SK-N-SH (cell line): ENCODE measurements around the gene SPNS1. TPM values are rescaled to one million over a fixed set of nuclear protein-coding genes. Genes with fewer than 3 reads are reported as not detected.

Experiments used
- CTCF ChIA-PET: fragments of 300-600, 350-600 bp; formaldehyde crosslinking; extraction: SDS; loops from one replicate; lab custom pipeline; 2021; lab: Yijun Ruan, JAX
- POLR2A ChIA-PET: fragments of 350-600 bp; sonication (Branson Sonifier 250); formaldehyde crosslinking; extraction: SDS; loops from one replicate; lab custom pipeline; 2020; ENCODE audit warnings: antibody characterized with exemption, inconsistent platforms; lab: Yijun Ruan, JAX
- DNase-seq: peaks from one replicate; pipeline ENCODE4 v3.0.0; 2012
- H2AFZ ChIP-seq: fragments of 200-600 bp; sonication (generic); 2 replicates; pipeline ENCODE4 v1.8.1; 2016; ENCODE audit warnings: antibody characterized with exemption, mild to moderate bottlenecking, low read depth
- H3F3A ChIP-seq: fragments of 200-600 bp; sonication (generic); replicated peaks from 2 replicates; pipeline ENCODE3; 2016; ENCODE audit warnings: antibody characterized with exemption, mild to moderate bottlenecking; ENCODE audit not compliant: insufficient read depth
- H3K27ac ChIP-seq, 2 experiments: fragments of 200-500 bp in 1 of 2; fragments of 200-600 bp in 1 of 2; sonication (Bioruptor generic) in 1 of 2; sonication (generic), shearing (Covaris generic) in 1 of 2; 2 replicates each; pipeline versions ENCODE4 v1.5.1 to v1.6.1; 2014 to 2016; ENCODE audit warnings: low read depth in 2 of 2, inconsistent platforms in 1 of 2, low read length in 1 of 2, mild to moderate bottlenecking in 1 of 2, mixed read lengths in 1 of 2
- H3K27me3 ChIP-seq: fragments of 200-600 bp; sonication (generic), shearing (Covaris generic); 2 replicates; pipeline ENCODE4 v1.6.1; 2016; ENCODE audit warnings: mixed run types; ENCODE audit not compliant: insufficient read depth
- H3K36me3 ChIP-seq, 2 experiments: fragments of 200-500 bp in 1 of 2; fragments of 200-600 bp in 1 of 2; sonication (Bioruptor generic) in 1 of 2; sonication (generic) in 1 of 2; replicated peaks in 1 of 2; 2 replicates each; pipeline versions ENCODE3 to v1.5.1; 2014 to 2016; ENCODE audit warnings: low read length in 1 of 2, mild to moderate bottlenecking in 1 of 2; ENCODE audit not compliant: insufficient read depth in 2 of 2, control insufficient read depth in 1 of 2
- H3K4me1 ChIP-seq, 2 experiments: fragments of 200-500 bp in 1 of 2; fragments of 200-600 bp in 1 of 2; sonication (Bioruptor generic) in 1 of 2; sonication (generic), shearing (Covaris generic) in 1 of 2; 2 replicates each; pipeline versions ENCODE4 v1.5.1 to v1.6.1; 2014 to 2016; ENCODE audit warnings: low read depth in 1 of 2, low read length in 1 of 2, mixed run types in 1 of 2; ENCODE audit not compliant: insufficient read depth in 2 of 2, control insufficient read depth in 1 of 2
- H3K4me2 ChIP-seq: fragments of 200-600 bp; sonication (generic), shearing (Covaris generic); 2 replicates; pipeline ENCODE4 v1.6.1; 2017; ENCODE audit warnings: mixed run types
- H3K4me3 ChIP-seq, 2 experiments: fragments of 200-500 bp in 1 of 2; fragments of 200-600 bp in 1 of 2; sonication (Bioruptor generic) in 1 of 2; sonication (generic), shearing (Covaris generic) in 1 of 2; 2 replicates each; pipeline versions ENCODE4 v1.5.1 to v1.8.1; 2014 to 2016; ENCODE audit warnings: low read depth in 2 of 2, inconsistent platforms in 1 of 2, low read length in 1 of 2, mild to moderate bottlenecking in 1 of 2, mixed read lengths in 1 of 2, moderate library complexity in 1 of 2
- H3K79me2 ChIP-seq: fragments of 200-600 bp; sonication (generic); 2 replicates; pipeline ENCODE4 v1.8.1; 2017; ENCODE audit warnings: mild to moderate bottlenecking; ENCODE audit not compliant: insufficient read depth
- H3K9ac ChIP-seq: fragments of 200-600 bp; sonication (generic); 2 replicates; pipeline ENCODE4 v1.6.1; 2017; ENCODE audit warnings: mixed run types
- H3K9me2 ChIP-seq: fragments of 200-600 bp; sonication (generic); 2 replicates; pipeline ENCODE4 v1.6.1; 2017; ENCODE audit warnings: mixed run types
- H3K9me3 ChIP-seq: fragments of 200-600 bp; sonication (generic); 2 replicates; pipeline ENCODE4 v1.6.1; 2017; ENCODE audit warnings: mixed run types, mild to moderate bottlenecking, moderate library complexity
- H4K20me1 ChIP-seq: fragments of 200-600 bp; sonication (generic); 2 replicates; pipeline ENCODE4 v1.6.1; 2017; ENCODE audit warnings: mild to moderate bottlenecking, mixed run types; ENCODE audit not compliant: insufficient read depth
- CHD2 ChIP-seq: fragments of 150-350 bp; IDR thresholded peaks from 2 replicates; pipeline ENCODE4 v1.6.1; 2018; ENCODE audit warnings: low read length; ENCODE audit not compliant: partially characterized antibody
- EP300 ChIP-seq, 2 experiments: IDR thresholded peaks; 2 replicates each; pipeline versions ENCODE4 v1.4.0 to v1.6.1; 2012; ENCODE audit warnings: borderline replicate concordance in 1 of 2, low read depth in 1 of 2, low read length in 1 of 2
- EZH2phosphoT487 ChIP-seq: fragments of 200-600 bp; sonication (generic); IDR thresholded peaks from 2 replicates; pipeline ENCODE4 v1.6.1; 2017; ENCODE audit warnings: low read depth, mixed run types, mild to moderate bottlenecking, antibody characterized with exemption, moderate library complexity, borderline replicate concordance
- FOXJ3 ChIP-seq: sonication (generic); formaldehyde crosslinking; IDR thresholded peaks from 2 replicates; pipeline ENCODE4 v1.5.1; 2020; ENCODE audit warnings: mild to moderate bottlenecking, missing genetic modification reagents
- GABPA ChIP-seq: IDR thresholded peaks from 2 replicates; pipeline ENCODE4 v1.4.0; 2012; ENCODE audit warnings: low read depth, mild to moderate bottlenecking
- GATA2 ChIP-seq: sonication (generic); formaldehyde crosslinking; IDR thresholded peaks from 2 replicates; pipeline ENCODE4 v1.5.0; 2020; ENCODE audit warnings: mild to moderate bottlenecking, missing genetic modification reagents
- NFIC ChIP-seq: IDR thresholded peaks from 2 replicates; pipeline ENCODE4 v1.4.0; 2012; ENCODE audit warnings: borderline replicate concordance
- NRF1 ChIP-seq: IDR thresholded peaks from 2 replicates; pipeline ENCODE4 v1.6.1; 2012; ENCODE audit warnings: low read depth, mild to moderate bottlenecking, low read length
- RXRA ChIP-seq: IDR thresholded peaks from 2 replicates; pipeline ENCODE4 v1.4.0; 2012; ENCODE audit warnings: low read depth, mild to moderate bottlenecking, borderline replicate concordance
- SIN3A ChIP-seq: IDR thresholded peaks from 2 replicates; pipeline ENCODE4 v1.6.1; 2012; ENCODE audit warnings: low read depth, mild to moderate bottlenecking, low read length, moderate library complexity, borderline replicate concordance
- TCF12 ChIP-seq: IDR thresholded peaks from 2 replicates; pipeline ENCODE4 v1.4.0; 2012
- WGBS: methylation state at CpG from one replicate; pipeline ENCODE4 v1.1.6; 2017; ENCODE audit warnings: low lambda C conversion rate; 5-methylcytosine and 5-hydroxymethylcytosine counted together
- polyA plus RNA-seq, 3 experiments: library from polyadenylated mRNA; depleted of rRNA; stranded (reverse); fragments of >200 nt; gene quantifications; 2 replicates each; pipeline ENCODE4 v1.2.3, GENCODE V29; 2012
- TF ChIP-seq, protein P1 (sequence below): fragments of 150-350 bp; IDR thresholded peaks from 2 replicates; pipeline ENCODE4 v1.6.1; 2017; ENCODE audit warnings: antibody characterized with exemption, low read length, low read depth, borderline replicate concordance
- TF ChIP-seq, protein P2 (sequence below): IDR thresholded peaks from 2 replicates; pipeline ENCODE4 v1.4.0; 2012; ENCODE audit warnings: low read depth, borderline replicate concordance

SPNS1 gene
- polyA plus RNA-seq, 1 of the 3 experiments (the other 2 are of a cell fraction), result 41.1 TPM

DNA sequence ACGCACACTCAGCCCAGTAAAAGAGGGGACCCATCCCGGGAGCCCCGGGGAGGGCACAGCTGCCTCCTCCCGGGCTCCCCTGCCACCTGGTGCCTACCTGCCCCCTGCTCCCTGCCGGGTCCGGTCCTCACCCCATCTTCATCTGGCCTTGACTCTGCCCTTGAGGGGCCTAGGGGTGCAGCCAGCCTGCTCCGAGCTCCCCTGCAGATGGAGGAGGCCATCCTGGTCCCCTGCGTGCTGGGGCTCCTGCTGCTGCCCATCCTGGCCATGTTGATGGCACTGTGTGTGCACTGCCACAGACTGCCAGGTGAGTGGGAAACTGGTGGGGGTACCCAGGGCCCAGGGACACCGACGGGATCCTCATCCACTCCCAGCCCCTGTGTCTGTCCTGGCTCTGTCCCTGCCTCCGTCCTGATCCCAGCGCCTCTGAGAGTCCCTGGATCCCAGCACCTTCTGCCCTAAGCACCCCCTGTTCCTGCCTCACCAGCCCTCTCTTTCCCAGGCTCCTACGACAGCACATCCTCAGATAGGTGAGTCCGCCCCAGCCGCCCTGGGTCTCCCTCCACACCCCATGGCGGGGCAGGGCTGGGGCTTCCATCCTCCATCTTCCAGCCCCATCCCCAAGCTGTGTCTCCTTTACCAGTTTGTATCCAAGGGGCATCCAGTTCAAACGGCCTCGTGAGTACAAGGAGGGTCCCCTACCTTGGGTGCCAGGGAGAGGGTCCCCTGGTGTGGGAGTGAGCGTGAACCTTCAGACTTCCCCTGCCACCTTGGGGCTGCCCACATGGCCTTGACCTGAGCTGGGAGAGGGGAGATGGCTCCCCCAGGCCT, 10.8 kb downstream of the SPNS1 start:
- Histone ChIP-seq H3K36me3 (peaks cover 16 to 28% of the 10 kb centered on the region in 2 experiments), H3K79me2 (no peaks in the 10 kb centered on the region), H3K4me3 (no peak overlapping the region), H3K4me1 (no peaks in the 10 kb centered on the region), H3K4me2 (no peak overlapping the region), H3K27ac (no peak overlapping the region), H2AFZ (no peak overlapping the region), H3K9ac (no peak overlapping the region)
- POLR2A ChIA-PET, result interaction anchor here (2.6 kb wide), 1 partner anchor 11 kb away, joined by 8 read pairs; the partner anchor contains the start of gene SPNS1
- CTCF ChIA-PET, result interaction anchor here (1.0 kb wide), 1 partner anchor 12 kb away, joined by 3 read pairs; no protein-coding TSS in a partner anchor
- no peak for DNase-seq
- 97% methylated on average over 11 of the region's 19 CpGs for WGBS
- TF ChIP-seq FOXJ3 (CRISPR knock-in tag) (no peak), GATA2 (no peak), NFIC (no peak), GABPA (no peak)
- TF ChIP-seq, all 33 proteins: peak for 0
- Histone ChIP-seq H3K9me3 (no peaks in the 10 kb centered on the region), H3F3A (no peaks in the 10 kb centered on the region), H3K9me2 (no peaks in the 10 kb centered on the region), H4K20me1 (no peaks in the 10 kb centered on the region), H3K27me3 (no peaks in the 10 kb centered on the region)

DNA sequence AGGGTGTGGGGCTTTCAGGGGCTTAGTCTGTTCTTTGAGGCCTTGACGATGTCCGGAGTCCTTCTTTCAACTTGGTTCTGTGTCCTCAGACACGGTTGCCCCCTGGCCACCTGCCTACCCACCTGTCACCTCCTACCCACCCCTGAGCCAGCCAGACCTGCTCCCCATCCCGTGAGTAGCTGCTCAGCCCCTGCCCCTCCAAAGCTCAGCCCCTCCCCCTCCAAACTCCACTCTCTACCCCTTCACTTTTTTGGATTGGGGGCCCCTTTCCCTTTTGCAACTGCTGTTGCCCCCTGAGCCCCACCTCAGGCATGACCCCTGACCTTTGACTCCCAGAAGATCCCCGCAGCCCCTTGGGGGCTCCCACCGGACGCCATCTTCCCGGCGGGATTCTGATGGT, 11.5 kb downstream of the SPNS1 start:
- H3F3A ChIP-seq, result no peaks in the 10 kb centered on the region
- no peak overlapping the region for H3K4me2 ChIP-seq
- H3K9ac ChIP-seq, result no peak overlapping the region
- no peak for DNase-seq
- POLR2A ChIA-PET, result interaction anchor here (2.6 kb wide), 1 partner anchor 12 kb away, joined by 8 read pairs; the partner anchor contains the start of gene SPNS1
- H3K4me1 ChIP-seq, result no peaks in the 10 kb centered on the region
- no peaks in the 10 kb centered on the region for H3K9me3 ChIP-seq
- TF ChIP-seq NRF1, result no peak
- no peak for TF ChIP-seq EZH2phosphoT487
- TF ChIP-seq, protein P1, sequence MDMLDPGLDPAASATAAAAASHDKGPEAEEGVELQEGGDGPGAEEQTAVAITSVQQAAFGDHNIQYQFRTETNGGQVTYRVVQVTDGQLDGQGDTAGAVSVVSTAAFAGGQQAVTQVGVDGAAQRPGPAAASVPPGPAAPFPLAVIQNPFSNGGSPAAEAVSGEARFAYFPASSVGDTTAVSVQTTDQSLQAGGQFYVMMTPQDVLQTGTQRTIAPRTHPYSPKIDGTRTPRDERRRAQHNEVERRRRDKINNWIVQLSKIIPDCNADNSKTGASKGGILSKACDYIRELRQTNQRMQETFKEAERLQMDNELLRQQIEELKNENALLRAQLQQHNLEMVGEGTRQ, result no peak
- TF ChIP-seq TCF12, result no peak
- TF ChIP-seq, protein P2, sequence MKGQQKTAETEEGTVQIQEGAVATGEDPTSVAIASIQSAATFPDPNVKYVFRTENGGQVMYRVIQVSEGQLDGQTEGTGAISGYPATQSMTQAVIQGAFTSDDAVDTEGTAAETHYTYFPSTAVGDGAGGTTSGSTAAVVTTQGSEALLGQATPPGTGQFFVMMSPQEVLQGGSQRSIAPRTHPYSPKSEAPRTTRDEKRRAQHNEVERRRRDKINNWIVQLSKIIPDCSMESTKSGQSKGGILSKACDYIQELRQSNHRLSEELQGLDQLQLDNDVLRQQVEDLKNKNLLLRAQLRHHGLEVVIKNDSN, result no peak
- no peak for TF ChIP-seq CHD2
- no peak for TF ChIP-seq RXRA
- TF ChIP-seq SIN3A, result no peak
- TF ChIP-seq EP300 (IDR thresholded peaks at IDR 0.05; ENCODE audit: borderline replicate concordance in 1 of 2, low read depth in 1 of 2, low read length in 1 of 2), result no peak
- TF ChIP-seq, all 33 proteins: peak for 0
- 94% methylated on average over 7 of the region's 9 CpGs for WGBS
- no peaks in the 10 kb centered on the region for H4K20me1 ChIP-seq
- no peak overlapping the region for H2AFZ ChIP-seq
- H3K27ac ChIP-seq, result no peak overlapping the region
- H3K4me3 ChIP-seq, result no peak overlapping the region
- H3K9me2 ChIP-seq, result no peaks in the 10 kb centered on the region
- no peaks in the 10 kb centered on the region for H3K79me2 ChIP-seq
- H3K36me3 ChIP-seq, result peaks cover 14 to 25% of the 10 kb centered on the region in 2 experiments
- CTCF ChIA-PET, result interaction anchor here (1.0 kb wide), 1 partner anchor 13 kb away, joined by 3 read pairs; no protein-coding TSS in a partner anchor
- H3K27me3 ChIP-seq, result no peaks in the 10 kb centered on the region
